ENCODE results near the gene GRIP2. TPM values are rescaled to one million over a fixed set of nuclear protein-coding genes. Genes with fewer than 3 reads are reported as not detected.

GRIP2 gene
- total RNA-seq, 1 experiment from 2014 or later = 0.77 TPM

DNA sequence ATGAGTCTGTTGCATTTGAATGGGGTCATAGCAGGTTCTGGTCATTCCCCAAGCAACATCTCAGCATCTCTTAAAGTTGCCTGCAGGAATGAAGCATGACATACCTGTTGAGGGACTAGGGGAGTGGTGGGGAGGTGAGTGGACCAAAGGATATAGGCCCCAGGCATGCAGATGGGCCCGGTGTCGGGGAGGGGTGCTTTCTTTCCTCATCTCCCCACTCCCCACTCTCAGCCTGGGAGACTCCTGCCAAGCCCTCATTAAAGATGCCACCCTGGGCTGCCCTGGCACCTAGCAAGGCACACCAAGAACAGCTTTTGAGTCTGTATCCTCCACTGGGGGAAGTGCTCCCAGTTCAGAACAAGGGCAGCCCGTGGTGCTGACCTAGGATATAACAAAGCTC, 54.2 kb downstream of the GRIP2 start:
- no peak for DNase-seq (ENCODE audit: low spot score)

GRCh38 chr3:14484741-14485140, 55.4 kb downstream of the GRIP2 start:
- DNase-seq (ENCODE audit: low spot score) = no peak

DNA sequence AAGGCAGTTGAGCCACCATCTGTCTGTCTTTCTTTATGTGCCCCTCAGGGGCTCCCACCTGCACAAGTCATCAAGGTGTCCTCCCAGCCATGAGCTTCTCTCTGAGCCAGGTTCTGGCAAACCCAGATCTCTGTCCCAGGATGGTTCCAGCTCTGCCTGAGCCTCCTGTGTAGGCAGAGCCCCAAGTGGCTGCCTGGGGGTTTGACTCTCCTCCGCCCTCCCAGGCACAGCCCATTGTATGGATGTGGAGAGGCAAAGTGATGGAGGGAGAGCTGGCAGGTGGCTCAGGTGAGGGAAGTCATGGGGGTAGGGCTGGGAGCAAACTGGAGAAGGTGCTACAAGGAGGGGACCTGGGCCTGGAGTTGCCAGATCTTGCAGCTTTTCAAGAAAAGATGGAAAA, 56.9 kb downstream of the GRIP2 start:
- DNase-seq (ENCODE audit: low spot score) = no peak

- no peak for DNase-seq (ENCODE audit: low spot score)
Observed at GRCh38 chr3:14482271-14482721, 57.8 kb downstream of the GRIP2 start.

DNA sequence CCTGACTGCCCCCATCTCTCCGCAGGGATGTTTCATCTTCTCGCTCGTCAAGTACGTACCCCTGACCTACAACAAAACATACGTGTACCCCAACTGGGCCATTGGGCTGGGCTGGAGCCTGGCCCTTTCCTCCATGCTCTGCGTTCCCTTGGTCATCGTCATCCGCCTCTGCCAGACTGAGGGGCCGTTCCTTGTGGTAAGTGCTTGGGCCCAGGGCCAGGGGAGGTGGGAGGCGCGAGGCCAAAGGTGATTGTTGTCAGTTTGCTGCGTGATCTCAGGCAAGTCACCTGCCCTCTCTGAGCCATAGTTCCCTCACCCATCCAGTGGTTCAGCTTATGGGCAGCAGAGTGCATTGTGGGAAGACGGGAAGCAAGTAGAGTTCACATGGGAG, 58.5 kb downstream of the GRIP2 start:
- DNase-seq (ENCODE audit: low spot score) = no peak

DNA sequence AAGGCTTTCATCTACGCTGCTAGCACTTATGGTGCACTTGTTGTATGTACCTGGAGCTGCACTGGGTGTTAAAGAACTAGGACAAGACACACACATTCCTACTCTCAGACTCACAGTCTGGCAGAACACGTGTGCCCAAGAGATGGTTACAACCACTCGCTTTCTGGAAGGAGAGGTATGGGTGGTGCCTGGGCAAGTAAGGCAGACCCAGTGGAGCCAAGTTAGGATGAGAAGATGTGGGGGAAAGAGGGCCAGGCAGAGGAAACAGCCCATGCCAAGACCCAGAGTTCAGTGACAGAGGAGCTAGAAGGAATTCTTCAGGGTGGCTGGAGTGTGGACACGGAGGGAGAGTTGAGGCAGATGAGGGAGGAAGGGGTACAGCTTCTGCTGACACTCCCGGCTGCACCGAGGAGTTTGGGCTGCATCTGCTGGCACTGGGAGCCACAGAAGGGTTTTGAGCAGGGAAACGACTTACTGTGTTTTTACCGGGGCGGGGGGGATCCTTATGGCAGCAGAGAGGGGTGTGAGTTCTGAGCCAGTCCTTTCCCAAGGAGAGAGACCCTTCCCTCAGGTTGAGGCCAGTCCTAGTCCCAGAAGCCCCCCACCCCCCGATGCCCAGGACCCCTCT, 59.0 kb downstream of the GRIP2 start:
- DNase-seq (ENCODE audit: low spot score) = no peak

GRCh38 chr3:14480207-14481017, 59.7 kb downstream of the GRIP2 start:
- DNase-seq (ENCODE audit: low spot score) = no peak

DNA sequence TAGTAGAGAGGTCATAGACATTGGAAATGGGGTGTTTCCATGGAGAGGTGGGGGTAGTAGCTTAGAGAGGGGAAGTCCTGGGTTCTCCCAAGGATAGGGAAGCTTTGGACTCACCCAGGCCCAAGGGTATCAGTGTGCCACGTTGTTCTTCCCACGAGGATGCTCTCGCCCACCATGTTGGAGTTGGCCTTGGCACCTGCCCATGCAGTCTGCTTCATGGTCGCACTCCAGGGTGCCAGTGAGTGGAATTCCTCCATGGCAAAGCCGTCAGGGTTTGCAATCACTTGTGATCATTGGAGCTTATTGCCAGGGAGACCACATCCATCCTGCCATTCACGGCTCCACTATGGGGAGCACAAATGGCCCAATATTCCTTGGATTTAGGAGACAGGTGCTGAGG, 60.6 kb downstream of the GRIP2 start:
- DNase-seq (ENCODE audit: low spot score) = no peak

- no peak for DNase-seq (ENCODE audit: low spot score)
Observed at GRCh38 chr3:14478956-14479550, 61.1 kb downstream of the GRIP2 start.

- no peak for DNase-seq (ENCODE audit: low spot score)
Observed at GRCh38 chr3:14477311-14477935, 62.7 kb downstream of the GRIP2 start.

DNA sequence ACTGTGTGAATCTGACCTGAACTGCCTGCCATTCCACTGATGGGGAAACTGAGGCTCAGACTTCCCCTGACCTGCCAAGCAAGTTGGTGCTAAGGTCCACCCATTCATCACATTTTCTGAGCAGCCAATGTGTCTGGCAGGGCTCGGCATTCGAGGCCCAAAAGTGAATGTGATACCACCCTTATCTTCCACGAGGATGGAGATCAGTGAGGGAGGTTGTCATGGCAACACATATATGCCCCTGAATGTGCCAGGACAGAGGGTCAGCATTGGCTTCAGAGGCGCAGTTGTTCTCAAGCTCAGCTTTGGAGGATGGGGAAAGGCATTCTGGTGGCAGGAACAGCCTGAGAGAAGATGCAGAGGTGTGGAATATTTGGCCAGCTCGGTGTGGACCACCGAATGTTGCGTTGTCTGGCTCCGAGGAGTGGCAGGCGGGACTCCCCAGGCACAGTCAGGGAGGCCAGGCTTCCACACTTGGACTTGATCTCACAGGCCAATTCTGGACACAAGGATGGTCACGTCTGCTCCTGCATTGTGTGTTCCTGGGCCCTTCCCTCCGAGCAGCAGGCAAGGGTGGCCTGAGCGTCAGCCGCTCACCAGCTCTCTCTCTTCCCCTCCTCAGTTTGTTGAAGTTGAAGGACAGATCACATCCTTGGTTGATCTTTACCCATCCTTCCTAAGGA, 63.4 kb downstream of the GRIP2 start:
- DNase-seq (ENCODE audit: low spot score) = no peak

GRCh38 chr3:14475621-14476020, 64.5 kb downstream of the GRIP2 start:
- no peak for DNase-seq (ENCODE audit: low spot score)

DNA sequence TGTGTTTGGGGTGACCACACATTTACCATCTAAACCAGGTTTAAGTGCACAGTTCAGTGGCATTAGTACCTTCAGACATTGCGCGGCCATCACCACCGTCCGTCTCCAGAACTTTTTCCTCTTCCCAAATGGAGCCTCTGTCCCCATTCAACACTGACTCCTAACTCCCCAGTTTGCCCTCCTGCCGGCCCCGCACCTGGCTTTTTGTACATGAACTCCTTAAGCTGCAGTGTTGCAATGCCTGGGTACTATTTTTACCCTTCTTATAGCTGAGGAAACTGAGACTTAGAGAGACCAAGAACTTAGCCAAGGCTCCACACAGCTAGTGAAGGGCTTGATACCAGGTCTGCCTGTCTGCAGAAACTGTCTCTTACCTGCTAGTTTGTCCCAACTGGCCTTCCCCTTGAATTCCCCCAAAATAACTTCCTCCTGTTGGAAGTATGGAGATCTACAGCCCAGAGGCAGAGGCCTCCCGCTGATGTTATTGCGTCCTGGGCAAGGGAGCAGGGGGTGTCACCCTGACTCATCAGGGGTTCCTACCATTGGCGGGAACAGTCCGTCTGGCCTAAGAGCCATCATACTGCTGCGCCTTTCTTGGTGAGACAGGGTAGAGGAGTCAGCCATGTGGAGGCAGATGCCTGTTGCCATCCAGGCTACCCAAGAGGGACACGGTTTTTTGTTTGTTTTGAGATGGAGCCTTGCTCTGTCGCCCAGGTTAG, 65.6 kb downstream of the GRIP2 start:
- no peak for DNase-seq (ENCODE audit: low spot score)

DNA sequence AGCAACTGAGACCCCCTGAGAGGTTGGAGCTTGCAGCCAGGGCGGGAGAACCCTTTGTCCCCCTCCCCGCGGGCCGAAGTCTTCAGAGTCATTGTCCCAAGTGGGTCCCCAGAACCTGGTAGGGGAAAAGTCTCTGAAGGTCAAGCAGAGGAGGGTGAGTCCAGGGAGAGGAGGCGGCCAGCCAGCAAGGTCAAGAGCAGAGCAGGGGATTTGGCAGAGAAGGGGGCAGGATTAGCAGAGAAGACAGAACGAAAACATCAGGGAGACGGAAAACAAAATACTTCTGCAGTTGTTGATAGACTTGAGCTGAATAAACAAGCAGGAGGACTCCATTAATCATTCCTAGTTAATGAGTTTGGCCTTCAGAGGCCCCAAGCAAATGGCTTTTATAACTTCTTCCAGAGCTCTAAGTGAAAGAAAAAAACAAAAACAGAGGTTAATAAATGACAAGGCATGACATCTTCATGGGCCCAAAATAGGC, 66.7 kb downstream of the GRIP2 start:
- no peak for DNase-seq (ENCODE audit: low spot score)

GRCh38 chr3:14472471-14473351, 67.4 kb downstream of the GRIP2 start:
- DNase-seq (ENCODE audit: low spot score) = peak; percentile 87

- DNase-seq (ENCODE audit: low spot score) = no peak
Observed at GRCh38 chr3:14471690-14472089, 68.5 kb downstream of the GRIP2 start.

DNA sequence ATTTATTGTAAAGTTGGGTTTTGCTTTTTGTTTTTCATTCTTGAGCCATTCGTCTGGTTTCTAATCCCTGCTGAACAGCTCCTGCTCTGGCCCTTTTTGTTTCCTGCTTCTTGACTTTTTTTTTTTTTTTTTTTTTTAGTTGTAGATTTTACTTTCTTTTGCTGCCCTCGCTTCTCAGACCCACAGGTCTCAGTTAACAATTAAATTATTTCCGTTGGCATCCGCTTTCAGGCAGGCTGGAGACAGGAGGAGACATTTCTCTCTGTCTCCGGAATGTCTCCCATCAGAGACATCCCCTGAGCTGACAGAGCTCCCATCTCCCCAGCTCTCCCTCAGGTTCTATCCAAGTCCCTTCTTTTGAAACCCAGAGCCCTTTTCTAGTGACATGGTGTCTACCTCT, 69.1 kb downstream of the GRIP2 start:
- no peak for DNase-seq (ENCODE audit: low spot score)

DNA sequence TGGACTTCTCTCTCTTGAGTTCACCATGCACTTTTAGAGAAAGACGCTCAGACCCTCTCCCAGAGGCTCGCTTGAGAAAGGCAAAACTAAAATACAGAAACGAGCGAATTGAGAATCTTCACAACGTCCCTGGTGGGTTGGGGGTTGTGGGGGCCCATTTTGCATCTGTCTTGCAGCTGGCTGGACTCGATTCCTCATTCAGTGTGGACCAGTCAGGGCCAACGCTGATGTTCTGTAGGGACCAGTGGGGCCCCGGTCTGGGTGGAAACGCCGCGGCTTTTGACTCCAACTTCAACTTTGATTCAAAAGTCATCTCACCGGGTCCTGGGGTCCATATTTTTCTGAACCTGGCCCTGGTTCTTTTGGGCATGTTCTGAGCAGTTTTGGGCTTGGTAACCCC, 69.7 kb downstream of the GRIP2 start:
- DNase-seq (ENCODE audit: low spot score) = no peak

DNA sequence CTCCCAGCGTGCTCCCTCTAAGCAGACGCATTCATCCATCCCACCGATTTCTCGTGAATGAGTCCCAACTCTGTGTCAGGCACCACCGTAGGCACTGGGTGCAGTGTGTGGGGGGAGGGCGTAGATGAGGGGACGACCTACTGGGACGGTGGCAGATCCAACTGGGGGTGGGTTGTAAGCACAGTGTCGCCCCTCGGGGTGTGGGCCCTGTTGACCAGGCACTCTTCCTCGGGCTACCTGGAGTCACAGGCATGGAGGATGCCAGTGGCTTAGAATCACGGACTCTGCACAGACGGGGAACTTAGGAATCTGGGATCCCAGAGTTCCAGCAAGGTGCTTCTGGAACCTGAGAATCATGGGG, 71.5 kb downstream of the GRIP2 start:
- no peak for DNase-seq (ENCODE audit: low spot score)

All from H4 (cell line).